Peyer's patch (tissue), 4 donors: Measurements from ENCODE around the gene STAG1.

Source experiments
- POLR2A ChIP-seq, 2 donors: fragments of 450-650 bp; IDR thresholded peaks; one replicate each; pipeline ENCODE4 v1.5.1; 2017; ENCODE audit warnings: antibody characterized with exemption in 2 of 2, mild to moderate bottlenecking in 2 of 2, moderate library complexity in 2 of 2
- TF ChIP-seq, protein P1 (sequence below), 6 experiments: fragments of 450-650 bp in 4 of 6; fragments of 200-600 bp in 2 of 6; sonication (generic) in 1 of 6; IDR thresholded peaks; one replicate each; pipeline ENCODE4 v1.5.1; 2017 to 2019; ENCODE audit warnings: antibody characterized with exemption in 6 of 6, mild to moderate bottlenecking in 3 of 6, moderate library complexity in 1 of 6

DNA sequence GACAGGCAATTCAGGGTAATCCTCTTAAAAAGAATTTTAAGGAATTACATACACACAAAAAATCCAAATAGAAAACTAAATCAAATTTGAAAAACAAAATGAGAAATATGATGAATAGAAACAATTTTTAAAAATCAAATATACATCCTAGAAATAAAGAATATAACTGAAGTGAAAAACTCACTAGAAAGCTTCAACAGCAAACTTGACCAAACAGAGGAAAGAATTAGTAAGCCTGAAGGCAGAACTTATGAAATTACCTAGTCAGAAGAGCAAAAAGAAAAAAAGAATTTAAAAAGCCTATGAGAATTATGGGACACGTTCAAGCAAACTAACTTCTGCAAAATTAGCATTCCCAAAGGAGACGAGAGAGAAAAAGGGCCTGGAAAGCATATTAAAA, 296.0 kb downstream of the STAG1 start:
- TF ChIP-seq, protein P1, sequence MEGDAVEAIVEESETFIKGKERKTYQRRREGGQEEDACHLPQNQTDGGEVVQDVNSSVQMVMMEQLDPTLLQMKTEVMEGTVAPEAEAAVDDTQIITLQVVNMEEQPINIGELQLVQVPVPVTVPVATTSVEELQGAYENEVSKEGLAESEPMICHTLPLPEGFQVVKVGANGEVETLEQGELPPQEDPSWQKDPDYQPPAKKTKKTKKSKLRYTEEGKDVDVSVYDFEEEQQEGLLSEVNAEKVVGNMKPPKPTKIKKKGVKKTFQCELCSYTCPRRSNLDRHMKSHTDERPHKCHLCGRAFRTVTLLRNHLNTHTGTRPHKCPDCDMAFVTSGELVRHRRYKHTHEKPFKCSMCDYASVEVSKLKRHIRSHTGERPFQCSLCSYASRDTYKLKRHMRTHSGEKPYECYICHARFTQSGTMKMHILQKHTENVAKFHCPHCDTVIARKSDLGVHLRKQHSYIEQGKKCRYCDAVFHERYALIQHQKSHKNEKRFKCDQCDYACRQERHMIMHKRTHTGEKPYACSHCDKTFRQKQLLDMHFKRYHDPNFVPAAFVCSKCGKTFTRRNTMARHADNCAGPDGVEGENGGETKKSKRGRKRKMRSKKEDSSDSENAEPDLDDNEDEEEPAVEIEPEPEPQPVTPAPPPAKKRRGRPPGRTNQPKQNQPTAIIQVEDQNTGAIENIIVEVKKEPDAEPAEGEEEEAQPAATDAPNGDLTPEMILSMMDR (IDR thresholded peaks at IDR 0.05): no peak
- no peak for TF ChIP-seq POLR2A (IDR thresholded peaks at IDR 0.05)
